ENCODE data around the gene SAC3D1. TPM values are rescaled to one million over a fixed set of nuclear protein-coding genes. Genes with fewer than 3 reads are reported as not detected.

The SAC3D1 gene
- total and polyA plus RNA-seq, 9 of the 15 experiments (the other 6 are each of a cell fraction or from before 2014, with no cell fraction given), result 0.20 to 35.2 (median 5.8) TPM

GRCh38 chr11:65059959-65060824 lies 19.2 kb downstream of the SAC3D1 start (continued):
- TF ChIP-seq MGA (IDR thresholded peaks at IDR 0.05), result peak; percentile 96
